GM21737 (cell line): Measurements from ENCODE around the gene ROCK2.
"Not testable (repeated sequence)": the region's sequence is repeated elsewhere in the genome, so short reads cannot be mapped to it uniquely, and the experiment has no call there.

ENCODE experiments used
- ATAC-seq: cut with Tn5 transposase; IDR thresholded peaks from one replicate; pipeline ENCODE4 v1.9.1; 2021; ENCODE audit warnings: mild to moderate bottlenecking, moderate library complexity; ENCODE audit not compliant: unreplicated experiment

Gene ROCK2

DNA sequence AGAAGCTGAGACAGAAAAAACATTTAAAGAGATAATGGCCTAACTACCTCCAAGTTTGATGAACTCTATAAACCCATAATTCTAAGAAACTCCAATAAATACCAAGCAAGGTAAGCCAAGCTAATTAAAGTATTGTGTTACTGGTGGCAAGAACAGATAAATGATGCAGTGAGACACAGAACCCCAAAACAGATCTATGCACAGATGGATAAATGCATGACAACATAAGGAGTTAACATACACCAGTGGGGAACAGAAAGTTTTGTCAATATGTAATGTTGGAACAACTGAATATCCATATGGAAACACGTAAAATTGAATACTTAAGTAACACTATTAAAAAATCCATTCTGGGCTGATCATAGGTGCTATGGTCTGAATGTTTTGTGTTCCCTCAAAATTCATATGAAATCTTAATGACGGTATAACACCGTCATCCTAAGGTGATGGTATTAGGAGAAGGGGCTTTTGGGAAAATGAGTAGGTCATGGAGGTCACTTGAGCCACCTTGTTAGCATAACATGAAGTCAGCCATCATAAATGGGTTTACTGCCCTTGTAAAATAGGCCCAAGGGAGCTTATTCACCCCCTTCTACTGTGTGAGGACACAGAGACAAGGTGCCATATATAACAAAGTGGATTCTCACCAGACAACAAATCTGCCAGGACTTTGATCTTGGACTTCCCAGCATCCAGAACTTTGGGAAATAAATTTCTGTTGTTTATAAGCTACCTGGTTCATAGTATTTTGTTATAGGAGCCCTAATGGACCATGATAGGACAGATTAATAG, 102.8 kb downstream of the ROCK2 start:
- no peak for ATAC-seq

DNA sequence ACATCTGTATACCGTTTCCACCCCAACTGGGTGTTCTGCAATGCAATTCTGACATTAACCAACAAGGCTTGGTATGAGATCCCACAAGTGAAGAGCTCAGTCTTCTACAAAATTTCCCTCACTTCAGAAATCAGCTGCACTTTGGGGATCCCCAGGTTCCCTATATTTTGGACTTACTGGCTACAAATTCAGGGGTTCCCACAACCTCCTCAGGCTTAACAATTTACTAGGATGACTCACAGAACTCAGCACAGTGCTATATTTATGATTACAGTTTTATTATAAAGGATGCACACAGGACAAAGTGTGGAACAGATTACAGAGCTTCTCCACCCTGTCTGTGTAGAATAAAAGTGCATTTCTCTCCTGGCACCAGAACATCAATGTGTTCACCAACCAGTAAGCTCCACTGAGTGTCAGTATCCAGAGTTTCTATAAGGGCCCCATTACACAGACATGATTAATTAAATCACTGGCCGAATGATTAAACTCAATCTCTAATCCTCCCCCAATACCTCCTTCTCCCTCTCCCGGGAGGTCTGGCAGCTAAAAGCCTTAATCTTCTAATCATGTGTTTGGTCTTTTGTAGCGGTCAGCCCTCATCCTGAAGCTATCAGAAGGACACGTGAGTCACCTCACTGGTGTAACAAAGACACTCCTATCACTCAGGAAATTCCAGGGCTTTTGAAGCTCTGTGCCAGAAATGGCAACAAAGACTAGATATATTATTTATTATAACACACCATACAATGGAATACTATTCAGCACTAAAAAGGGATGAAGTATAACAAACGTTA, 104.6 kb downstream of the ROCK2 start:
- no peak for ATAC-seq

DNA sequence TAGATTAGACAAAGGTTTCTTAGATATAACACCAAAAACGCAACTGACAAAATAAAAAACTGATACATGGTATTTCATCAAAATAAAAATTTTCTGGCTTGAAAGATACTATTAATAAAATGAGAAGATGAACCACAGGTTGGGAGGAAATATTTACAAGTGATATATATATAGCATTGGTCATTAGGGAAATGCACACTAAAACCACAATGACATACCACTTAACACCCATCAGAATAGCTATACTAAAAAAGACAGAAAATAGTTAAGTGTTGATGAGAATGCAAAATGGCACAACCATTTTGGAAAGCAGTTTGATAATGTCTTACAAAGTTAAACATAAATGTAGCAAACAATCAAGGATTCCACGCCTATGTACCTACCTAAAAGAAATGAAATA, 105.3 kb downstream of the ROCK2 start:
- no peak for ATAC-seq

DNA sequence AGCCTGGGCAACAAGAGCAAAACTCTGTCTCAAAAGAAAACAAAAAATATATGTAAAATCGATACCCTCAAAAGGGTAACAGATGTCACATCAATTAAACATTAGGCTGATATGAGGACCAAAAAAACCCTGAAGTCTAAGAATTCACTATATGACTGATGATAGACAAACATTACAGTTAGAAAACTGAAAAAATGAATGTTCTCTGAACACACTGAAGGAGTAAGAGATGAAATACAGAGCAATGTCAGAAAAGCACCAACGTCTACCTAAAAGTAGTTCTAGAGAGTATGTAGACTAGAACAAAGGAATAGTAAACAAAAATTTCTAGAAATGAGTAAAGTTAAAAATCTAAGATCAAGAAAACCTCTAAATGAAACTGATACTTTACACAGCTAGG, 107.3 kb downstream of the ROCK2 start:
- no peak for ATAC-seq

DNA sequence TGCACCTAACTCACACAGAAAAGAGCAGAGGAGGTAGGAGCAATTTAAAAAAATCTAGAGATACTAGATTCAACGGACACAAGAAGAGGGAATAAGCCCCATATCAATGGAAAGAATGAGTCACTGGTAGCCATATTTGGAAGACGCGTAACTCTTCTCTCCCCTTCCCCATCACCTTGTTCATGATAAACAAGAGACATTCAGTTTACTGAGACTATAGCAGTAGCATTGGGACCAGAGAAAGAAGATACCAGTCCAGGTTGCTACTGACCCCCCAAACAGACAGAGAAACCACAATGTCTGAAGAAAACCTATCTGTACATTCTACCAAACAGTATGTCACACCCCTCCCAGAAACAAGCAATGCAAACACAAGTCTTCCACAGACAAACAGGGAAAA, 108.1 kb downstream of the ROCK2 start:
- no peak for ATAC-seq

DNA sequence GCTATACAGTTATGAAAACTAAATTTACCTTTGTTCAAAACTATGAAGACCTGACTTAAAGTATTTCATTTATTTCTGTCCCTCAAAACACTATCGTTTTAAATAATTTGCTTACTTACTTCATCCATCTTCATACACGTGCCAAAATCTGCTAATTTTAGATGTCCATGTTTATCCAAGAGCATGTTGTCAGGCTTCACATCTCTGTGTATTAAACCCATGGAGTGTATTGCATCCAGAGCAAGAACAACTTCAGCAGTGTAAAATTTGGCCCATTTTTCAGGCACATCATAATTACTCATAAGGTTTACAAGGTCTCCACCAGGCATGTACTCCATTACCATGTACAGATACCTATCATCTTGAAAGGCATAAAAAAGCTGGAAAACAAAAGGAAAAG, 108.9 kb downstream of the ROCK2 start:
- no peak for ATAC-seq

DNA sequence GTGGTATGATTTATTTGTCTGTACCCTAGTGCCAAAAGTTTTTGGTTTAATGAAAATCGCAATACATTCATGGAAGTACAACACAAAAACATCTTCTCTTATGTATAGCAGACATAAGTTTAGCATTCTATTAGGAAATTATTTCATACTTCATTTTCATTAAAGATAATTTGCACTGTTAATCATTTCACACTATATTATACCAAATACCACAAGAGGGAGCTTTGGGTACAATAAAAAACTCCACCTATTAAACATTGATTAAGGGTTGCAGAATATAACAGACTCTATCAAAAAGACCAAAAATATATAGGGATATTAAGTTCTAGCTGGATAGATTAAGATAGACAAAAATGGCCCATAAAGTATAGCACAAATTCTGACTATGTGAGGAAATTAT, 110.1 kb downstream of the ROCK2 start:
- no peak for ATAC-seq

DNA sequence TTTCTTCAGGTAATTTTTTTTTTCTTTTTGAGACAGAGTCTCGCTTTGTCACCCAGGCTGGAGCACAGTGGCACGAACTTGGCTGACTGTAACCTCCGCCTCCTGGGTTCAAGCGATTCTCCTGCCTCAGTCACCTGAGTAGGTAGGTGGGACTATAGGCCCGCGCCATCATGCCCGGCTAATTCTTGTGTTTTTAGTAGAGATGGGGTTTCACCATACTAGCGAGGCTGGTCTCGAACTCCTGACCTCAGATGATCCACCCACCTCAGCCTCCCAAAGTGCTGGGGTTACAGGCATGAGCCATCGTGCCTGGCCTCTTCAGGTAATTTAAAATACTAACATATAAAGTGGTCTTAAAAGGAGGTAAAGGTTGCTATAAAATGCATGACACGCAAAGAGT, 113.2 kb downstream of the ROCK2 start:
- not testable (repeated sequence) for ATAC-seq

DNA sequence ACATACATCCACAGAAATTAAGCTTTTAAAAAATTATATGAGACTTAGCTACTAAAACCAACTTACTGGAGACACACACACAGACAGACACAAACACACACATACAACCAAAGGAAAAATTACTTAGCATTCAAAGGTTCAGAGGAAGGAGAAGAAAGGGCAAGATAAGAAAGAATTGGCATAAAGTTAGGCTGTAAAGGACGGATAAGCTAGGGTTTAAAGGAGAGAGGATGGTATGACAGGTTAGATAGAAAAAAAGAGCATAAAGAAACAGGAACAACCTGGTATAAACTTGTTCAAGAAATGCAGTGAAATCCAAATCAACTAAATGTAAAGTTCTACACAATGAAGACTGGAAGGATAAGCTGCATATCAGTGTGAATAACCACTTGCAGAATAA, 115.7 kb downstream of the ROCK2 start:
- ATAC-seq = no peak

DNA sequence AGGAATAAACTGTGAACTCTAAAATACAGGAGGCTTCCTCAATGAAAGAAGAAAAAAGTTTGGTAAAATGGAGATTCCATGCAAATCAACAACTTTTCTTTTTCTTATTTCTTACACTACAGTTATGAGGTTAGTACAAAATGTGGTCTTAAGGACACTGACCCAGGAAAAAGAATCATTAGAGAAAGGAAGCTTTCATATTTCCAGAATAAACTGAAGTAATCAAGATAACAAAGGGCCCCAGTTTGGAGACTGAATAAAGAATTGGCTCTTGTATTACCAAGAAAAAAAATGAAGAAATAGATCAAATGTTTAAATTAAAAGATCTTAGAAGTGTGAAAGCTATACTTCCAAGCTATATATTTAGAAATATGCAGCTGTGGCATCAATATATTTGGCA, 116.8 kb downstream of the ROCK2 start:
- ATAC-seq = no peak

DNA sequence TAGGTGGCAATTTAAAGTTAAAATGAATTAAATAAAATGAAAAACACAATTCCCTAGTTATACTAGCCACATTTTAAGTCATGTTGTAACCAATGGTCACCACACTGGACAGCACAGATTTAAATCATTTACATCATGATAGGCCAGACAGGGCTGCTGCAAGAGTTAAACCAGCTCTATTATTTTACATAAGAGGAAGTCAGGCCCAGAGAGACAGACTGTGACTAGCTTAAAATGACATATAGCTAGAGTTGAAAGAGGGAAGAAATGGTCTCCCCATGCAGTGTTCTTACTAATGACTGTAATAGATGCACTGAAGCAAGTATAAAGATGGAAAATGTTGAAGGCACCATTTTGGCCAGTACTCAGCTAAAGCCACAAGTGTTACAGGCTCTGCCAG, 119.5 kb downstream of the ROCK2 start:
- ATAC-seq = no peak

DNA sequence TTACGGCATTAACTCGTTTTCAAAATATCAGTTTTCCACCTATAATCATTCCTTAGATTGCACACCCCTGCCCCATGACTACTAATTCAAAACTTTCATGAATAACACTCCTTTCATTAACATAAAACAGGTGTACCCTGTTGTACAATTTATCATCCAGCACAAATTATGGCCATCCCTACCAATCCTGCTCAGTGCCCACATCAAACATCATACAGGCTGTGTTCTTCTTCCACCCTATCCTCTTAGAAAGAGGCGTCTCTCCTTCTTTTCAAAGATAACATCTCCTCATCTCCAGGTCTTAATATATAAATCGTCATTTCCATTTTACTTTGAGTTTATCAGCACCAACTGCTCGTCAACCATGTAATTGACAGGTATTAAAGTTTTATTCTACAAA, 121.6 kb downstream of the ROCK2 start:
- ATAC-seq = no peak

DNA sequence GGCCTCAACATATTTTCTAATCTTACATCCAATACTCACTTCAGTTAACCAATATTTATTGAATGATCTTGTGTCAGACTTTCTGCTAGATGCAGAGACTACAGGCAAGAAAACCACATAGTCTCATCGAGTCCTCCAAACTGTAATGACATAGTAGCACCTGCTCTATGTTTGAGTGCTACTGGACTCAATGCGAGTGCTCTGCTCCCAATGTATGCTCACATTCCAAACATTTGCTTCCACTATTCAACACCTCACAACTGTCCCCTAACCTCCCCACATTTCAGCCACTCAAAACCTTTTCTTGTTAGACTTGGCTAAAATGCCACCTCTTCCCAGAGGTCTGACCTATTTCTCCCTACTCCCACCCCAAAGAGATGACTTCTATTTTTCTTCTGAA, 124.0 kb downstream of the ROCK2 start:
- no peak for ATAC-seq

DNA sequence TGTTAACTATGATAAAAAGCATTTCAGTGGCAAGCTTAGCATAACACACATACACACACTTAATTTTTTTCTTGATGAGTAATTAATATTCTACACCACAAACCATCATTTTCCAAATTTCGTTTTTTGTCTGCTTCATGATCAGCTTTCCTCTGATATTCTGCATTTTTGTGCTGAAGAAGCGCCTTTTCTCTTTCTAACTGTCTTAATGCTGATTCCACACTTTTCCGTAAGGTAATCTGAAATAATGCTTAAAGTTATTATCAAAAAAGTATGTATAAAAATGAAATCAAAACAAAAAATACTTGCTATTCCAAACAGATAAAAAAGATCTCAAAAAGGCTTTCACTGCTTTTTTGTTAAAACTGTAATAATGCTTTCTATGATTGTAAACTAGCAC, 129.0 kb downstream of the ROCK2 start:
- ATAC-seq = no peak

DNA sequence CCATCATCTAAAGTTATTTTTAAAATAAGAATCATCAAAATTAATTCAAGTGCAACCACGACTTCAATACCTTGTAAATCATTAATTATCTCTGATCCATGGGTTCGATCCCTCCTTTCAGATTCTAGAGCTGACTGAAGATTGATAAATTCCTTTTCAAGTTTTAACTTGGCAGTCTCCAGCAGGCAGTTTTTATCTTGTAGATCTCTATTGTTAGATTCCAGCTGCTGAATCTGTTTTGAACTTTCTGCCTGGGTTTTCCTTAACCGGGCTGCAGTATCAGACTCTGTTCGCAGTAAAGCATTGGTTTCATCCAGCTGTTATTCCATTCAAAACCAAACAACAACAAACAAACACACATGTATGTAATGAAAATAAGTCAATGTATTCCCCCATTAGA, 129.7 kb downstream of the ROCK2 start:
- ATAC-seq = no peak

DNA sequence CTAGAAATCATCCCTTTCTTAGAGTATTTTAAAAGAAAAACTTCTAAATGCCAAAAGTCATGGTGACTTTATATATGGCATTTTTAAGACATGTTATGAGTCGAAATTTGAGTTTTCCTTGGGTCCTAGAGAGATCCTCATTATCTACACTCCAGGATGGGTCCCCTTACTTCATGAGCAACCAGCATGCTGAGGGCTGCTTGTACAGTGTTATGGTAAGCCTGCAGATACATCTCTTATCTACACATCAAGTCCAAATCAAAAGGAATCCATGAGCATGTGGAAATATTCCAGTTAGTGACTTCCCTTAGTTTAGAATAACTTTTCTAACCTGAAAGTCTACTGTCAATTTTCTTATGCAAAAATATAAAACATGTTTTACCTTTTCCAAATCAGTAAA, 130.5 kb downstream of the ROCK2 start:
- ATAC-seq = no peak

DNA sequence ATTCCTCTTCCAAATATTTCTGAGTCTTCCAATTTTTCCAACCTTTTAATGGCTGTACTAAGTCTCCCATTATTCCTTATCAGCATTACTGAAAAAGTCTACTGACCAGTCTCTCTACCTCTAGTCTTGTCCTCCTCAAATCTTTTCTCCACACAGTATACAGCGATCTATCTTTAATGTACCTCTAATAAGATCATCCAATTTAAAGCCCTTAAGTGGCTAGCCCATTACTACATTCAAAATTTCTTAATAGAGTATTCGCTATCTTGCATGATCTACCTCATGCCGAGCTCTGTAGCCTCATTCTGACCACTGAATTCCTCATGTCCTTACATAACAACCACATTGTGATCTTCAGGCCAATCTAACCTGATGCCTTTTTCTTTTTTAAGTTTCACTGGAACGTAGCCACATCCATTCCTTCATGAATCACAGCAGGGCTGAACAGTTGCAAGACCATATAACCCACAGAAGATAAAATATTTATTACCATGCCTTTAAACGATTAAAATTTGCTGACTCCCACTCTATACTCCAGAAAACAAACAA, 131.3 kb downstream of the ROCK2 start:
- no peak for ATAC-seq

DNA sequence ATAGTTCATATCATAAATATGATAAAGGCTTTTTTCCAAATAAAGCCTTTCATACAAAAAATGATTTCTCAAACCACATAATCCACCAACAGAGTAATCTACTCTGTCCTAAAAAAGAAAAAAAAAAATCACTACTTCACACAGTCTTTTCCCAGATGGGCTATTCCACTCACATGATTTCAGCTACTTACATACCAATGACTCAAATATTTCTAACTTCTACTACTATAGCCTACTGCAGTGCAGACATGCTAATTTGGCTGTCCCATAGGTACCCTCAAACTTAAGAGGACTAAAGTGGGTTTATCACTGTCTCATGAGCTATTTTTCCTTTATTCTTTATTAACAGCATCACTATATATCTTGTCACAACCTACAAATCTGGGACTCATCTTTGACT, 131.8 kb downstream of the ROCK2 start:
- ATAC-seq = no peak

DNA sequence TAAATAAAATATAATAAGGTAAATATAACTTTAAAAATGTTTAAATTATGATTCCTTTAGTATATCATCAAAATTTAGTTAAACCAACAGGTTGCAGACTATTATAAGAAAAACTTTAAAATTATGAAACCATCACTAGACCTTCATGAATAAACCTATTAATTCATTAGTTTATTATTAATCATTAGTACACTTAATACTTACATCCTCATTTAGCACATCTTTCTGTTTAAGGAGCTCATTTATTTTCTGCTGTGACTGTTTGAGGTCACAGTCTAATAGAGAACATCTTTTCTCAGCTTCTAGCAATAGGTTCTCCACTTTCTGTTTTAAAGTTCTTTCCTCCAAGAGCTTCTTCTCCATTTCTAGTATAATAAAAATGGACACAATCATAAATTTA, 136.4 kb downstream of the ROCK2 start:
- no peak for ATAC-seq

DNA sequence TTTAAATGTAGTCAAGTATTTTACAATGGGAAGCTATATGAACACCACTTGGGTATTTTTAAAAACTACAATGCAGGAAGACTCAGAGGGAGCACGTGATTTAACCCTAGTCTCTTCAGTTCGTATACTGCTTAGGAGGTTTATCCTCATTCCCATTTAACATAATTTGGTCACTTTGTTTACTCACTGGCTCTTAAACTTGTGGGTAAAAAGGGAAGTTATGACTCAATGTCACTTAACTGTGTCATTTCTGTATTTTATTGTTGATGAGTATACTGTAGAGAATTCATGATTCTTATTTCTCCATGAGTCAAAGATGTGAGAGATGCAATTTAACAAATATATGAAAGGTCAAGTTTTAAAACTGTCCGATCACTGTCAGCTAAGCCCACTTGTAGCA, 141.0 kb downstream of the ROCK2 start:
- ATAC-seq = no peak

DNA sequence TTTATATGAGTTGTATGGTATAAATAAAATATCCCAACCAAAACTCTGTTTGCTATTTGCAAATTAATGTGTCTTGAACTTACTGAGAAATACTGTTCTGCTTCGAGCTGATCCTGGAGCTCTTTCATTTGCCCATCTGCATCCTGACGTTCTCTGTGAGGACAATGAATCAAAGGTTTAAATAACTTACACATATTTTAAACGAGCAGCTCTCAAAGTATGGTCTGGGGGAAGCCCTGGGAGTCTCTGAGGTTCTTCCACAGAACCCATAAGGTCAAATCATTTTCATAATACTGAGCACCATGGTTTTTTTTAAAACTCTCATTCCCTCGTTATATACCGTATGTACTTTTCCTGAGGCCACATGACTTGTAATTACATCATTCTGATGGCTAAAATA, 142.5 kb downstream of the ROCK2 start:
- ATAC-seq = no peak

DNA sequence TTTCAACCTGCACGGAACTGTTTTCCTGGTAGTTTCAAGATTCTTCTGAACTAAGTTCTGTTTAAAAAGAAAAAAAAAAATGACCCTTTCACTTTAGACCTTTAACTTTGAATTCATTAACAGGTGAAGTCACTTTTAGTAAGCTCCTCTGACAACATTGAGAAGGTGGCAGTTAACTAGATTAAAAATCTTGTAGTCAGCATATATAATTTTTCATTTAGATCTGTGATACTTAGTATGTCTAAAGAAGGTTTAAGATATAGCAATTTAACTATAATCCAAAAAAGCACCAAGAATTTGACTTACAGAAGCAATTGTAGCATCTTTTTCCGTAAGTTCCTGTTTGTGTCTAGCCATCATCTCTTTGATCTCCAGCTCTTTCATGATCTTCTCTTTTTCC, 143.8 kb downstream of the ROCK2 start:
- ATAC-seq = no peak
